Measurements from ENCODE around the gene CADM2. TPM values are rescaled to one million over a fixed set of nuclear protein-coding genes. Genes with fewer than 3 reads are reported as not detected.
A peak's percentile ranks its signal among the peaks of the same experiment; 100 is the strongest.

The CADM2 gene
- total and polyA plus RNA-seq, 2 experiments from 2014 or later = 13.3 to 47.5 TPM

DNA sequence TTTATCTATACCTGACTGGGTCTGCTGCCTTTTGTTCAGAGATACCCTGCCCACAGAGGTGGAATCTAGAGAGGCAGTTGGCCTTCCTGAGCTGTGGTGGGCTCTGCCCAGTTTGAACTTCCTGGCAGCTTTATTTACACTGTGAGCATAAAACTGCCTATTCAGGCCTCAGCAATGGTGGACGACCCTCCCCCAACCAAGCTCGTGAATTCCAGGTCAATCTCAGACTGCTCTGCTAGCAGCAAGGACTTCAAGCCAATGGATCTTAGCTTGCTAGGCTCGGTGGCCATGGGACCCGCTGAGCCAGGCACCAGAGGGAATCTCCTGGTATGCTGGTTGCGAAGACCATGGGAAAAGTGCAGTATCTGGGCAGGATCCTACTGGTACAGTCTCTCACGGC lies 270.2 kb downstream of the CADM2 start (continued):
- TF ChIP-seq, protein P1, sequence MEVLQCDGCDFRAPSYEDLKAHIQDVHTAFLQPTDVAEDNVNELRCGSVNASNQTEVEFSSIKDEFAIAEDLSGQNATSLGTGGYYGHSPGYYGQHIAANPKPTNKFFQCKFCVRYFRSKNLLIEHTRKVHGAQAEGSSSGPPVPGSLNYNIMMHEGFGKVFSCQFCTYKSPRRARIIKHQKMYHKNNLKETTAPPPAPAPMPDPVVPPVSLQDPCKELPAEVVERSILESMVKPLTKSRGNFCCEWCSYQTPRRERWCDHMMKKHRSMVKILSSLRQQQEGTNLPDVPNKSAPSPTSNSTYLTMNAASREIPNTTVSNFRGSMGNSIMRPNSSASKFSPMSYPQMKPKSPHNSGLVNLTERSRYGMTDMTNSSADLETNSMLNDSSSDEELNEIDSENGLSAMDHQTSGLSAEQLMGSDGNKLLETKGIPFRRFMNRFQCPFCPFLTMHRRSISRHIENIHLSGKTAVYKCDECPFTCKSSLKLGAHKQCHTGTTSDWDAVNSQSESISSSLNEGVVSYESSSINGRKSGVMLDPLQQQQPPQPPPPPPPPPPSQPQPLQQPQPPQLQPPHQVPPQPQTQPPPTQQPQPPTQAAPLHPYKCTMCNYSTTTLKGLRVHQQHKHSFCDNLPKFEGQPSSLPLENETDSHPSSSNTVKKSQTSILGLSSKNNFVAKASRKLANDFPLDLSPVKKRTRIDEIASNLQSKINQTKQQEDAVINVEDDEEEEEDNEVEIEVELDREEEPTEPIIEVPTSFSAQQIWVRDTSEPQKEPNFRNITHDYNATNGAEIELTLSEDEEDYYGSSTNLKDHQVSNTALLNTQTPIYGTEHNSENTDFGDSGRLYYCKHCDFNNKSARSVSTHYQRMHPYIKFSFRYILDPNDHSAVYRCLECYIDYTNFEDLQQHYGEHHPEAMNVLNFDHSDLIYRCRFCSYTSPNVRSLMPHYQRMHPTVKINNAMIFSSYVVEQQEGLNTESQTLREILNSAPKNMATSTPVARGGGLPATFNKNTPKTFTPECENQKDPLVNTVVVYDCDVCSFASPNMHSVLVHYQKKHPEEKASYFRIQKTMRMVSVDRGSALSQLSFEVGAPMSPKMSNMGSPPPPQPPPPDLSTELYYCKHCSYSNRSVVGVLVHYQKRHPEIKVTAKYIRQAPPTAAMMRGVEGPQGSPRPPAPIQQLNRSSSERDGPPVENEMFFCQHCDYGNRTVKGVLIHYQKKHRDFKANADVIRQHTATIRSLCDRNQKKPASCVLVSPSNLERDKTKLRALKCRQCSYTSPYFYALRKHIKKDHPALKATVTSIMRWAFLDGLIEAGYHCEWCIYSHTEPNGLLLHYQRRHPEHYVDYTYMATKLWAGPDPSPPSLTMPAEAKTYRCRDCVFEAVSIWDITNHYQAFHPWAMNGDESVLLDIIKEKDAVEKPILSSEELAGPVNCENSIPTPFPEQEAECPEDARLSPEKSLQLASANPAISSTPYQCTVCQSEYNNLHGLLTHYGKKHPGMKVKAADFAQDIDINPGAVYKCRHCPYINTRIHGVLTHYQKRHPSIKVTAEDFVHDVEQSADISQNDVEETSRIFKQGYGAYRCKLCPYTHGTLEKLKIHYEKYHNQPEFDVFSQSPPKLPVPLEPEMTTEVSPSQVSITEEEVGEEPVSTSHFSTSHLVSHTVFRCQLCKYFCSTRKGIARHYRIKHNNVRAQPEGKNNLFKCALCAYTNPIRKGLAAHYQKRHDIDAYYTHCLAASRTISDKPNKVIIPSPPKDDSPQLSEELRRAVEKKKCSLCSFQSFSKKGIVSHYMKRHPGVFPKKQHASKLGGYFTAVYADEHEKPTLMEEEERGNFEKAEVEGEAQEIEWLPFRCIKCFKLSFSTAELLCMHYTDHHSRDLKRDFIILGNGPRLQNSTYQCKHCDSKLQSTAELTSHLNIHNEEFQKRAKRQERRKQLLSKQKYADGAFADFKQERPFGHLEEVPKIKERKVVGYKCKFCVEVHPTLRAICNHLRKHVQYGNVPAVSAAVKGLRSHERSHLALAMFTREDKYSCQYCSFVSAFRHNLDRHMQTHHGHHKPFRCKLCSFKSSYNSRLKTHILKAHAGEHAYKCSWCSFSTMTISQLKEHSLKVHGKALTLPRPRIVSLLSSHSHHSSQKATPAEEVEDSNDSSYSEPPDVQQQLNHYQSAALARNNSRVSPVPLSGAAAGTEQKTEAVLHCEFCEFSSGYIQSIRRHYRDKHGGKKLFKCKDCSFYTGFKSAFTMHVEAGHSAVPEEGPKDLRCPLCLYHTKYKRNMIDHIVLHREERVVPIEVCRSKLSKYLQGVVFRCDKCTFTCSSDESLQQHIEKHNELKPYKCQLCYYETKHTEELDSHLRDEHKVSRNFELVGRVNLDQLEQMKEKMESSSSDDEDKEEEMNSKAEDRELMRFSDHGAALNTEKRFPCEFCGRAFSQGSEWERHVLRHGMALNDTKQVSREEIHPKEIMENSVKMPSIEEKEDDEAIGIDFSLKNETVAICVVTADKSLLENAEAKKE (CRISPR knock-in tag; IDR thresholded peaks at IDR 0.05) = peak; percentile 58; the same call in 1 of the 2 replicates
- TF ChIP-seq EZH2 (IDR thresholded peaks at IDR 0.05; ENCODE audit: low read depth, unreplicated experiment) = no peak
- TF ChIP-seq POLR2AphosphoS5 (IDR thresholded peaks at IDR 0.05; ENCODE audit: low read depth) = no peak

DNA sequence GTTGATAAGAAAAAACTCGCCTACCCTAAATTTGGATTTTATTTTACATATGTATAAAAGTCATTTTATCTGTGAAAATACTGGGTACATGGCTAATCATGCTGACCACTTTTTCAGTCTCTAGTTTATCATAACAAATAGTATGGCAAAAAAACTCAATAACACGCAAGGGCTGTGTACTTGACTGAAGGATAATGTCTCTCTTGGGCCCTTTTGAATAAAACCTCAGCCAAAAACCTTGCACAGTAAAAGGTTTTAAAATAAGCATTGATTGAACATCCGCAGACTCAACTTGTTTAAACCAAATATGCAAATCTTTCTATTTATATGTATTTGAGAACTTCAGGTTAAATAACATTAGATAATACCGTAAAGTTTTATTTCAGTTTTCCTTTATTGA lies 285.3 kb downstream of the CADM2 start:
- no peak overlapping the region for H2AFZ ChIP-seq
- Mint-ChIP-seq H3K27me3 (ENCODE audit: insufficient read depth, low read depth, poor library complexity) (no peaks in the 10 kb centered on the region), H3K36me3 (ENCODE audit: low read depth) (no peaks in the 10 kb centered on the region), H3K4me1 (no peaks in the 10 kb centered on the region), H3K9me3 (no peaks in the 10 kb centered on the region; the same call in 2 of the 3 replicates), H3K4me3 (no peak overlapping the region), H3K27ac (no peak overlapping the region)
- H3K36me3 ChIP-seq (ENCODE audit: insufficient read depth) = no peaks in the 10 kb centered on the region
- no peaks in the 10 kb centered on the region for H4K20me1 ChIP-seq (replicated peaks; ENCODE audit: insufficient read depth)
- H3K9me2 ChIP-seq (ENCODE audit: insufficient read depth) = no peaks in the 10 kb centered on the region
- H3K4me3 ChIP-seq = no peak overlapping the region
- no peaks in the 10 kb centered on the region for H3K4me1 ChIP-seq (ENCODE audit: insufficient read depth)
- TF ChIP-seq NANOG (IDR thresholded peaks at IDR 0.05; ENCODE audit: borderline replicate concordance) (no peak), EZH2phosphoT487 (IDR thresholded peaks at IDR 0.05; ENCODE audit: unreplicated experiment) (no peak)
- TF ChIP-seq, protein P2, sequence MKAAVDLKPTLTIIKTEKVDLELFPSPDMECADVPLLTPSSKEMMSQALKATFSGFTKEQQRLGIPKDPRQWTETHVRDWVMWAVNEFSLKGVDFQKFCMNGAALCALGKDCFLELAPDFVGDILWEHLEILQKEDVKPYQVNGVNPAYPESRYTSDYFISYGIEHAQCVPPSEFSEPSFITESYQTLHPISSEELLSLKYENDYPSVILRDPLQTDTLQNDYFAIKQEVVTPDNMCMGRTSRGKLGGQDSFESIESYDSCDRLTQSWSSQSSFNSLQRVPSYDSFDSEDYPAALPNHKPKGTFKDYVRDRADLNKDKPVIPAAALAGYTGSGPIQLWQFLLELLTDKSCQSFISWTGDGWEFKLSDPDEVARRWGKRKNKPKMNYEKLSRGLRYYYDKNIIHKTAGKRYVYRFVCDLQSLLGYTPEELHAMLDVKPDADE (IDR thresholded peaks at IDR 0.05) = no peak
- TF ChIP-seq, protein P3, sequence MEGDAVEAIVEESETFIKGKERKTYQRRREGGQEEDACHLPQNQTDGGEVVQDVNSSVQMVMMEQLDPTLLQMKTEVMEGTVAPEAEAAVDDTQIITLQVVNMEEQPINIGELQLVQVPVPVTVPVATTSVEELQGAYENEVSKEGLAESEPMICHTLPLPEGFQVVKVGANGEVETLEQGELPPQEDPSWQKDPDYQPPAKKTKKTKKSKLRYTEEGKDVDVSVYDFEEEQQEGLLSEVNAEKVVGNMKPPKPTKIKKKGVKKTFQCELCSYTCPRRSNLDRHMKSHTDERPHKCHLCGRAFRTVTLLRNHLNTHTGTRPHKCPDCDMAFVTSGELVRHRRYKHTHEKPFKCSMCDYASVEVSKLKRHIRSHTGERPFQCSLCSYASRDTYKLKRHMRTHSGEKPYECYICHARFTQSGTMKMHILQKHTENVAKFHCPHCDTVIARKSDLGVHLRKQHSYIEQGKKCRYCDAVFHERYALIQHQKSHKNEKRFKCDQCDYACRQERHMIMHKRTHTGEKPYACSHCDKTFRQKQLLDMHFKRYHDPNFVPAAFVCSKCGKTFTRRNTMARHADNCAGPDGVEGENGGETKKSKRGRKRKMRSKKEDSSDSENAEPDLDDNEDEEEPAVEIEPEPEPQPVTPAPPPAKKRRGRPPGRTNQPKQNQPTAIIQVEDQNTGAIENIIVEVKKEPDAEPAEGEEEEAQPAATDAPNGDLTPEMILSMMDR (conservative IDR thresholded peaks at IDR 0.05; ENCODE audit: low read depth in 2 of 2) = no peak
- no peak overlapping the region for H3K4me2 ChIP-seq
- no peaks in the 10 kb centered on the region for H3K79me2 ChIP-seq (replicated peaks; ENCODE audit: insufficient read depth)
- DNase-seq (ENCODE audit: low spot score) = no peak
- ATAC-seq = no peak
- no peaks in the 10 kb centered on the region for H3K27me3 ChIP-seq (ENCODE audit: insufficient read depth)
- H3K27ac ChIP-seq (ENCODE audit: low read depth) = no peak overlapping the region
- no peaks in the 10 kb centered on the region for H3F3A ChIP-seq (replicated peaks; ENCODE audit: low read depth)
